Stimulated activated CD4-positive, alpha-beta T cell treated with anti-CD3 and anti-CD28 coated beads, Interleukin-15, amount 100 ng/mL, for 48 hours (primary cell): ENCODE results near the gene POLN.
"Not testable (repeated sequence)": the region's sequence is repeated elsewhere in the genome, so short reads cannot be mapped to it uniquely, and the experiment has no call there.

Experiments used
- DNase-seq, 2 donors: peaks; one replicate each; pipeline ENCODE4 v3.0.0-alpha.2; 2020; ENCODE audit warnings: low read depth in 2 of 2

Gene POLN

GRCh38 chr4:2251795-2252529 is 10.0 kb upstream of the POLN start:
- DNase-seq, result no peak

GRCh38 chr4:2251073-2251794 is 9.3 kb upstream of the POLN start:
- DNase-seq, result no peak

- DNase-seq, result no peak
These were observed 8.6 kb upstream of the POLN start for GRCh38 chr4:2250357-2251072.

GRCh38 chr4:2249526-2250356 is 7.8 kb upstream of the POLN start:
- no peak for DNase-seq

DNA sequence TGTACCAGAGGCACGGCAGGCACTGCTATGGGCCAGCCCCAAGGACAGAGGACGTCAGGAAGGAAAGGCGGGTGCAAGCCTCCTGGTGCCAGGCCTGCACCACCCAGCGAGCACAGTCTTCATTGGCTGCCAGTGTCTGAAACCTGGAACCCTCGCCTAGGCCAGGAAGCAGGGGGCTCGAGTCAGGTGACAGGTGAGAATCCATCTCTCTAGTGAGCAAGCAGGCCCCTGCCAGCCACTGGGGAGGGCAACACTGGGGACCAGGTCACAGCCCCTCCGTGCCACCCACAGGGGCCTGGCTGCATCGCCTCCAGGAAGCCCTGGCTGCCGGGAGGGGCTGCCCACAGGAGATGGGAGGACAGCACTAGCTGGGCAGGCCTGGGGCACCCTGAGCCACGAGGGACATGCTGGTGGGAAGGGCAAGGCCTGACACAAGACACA is 6.9 kb upstream of the POLN start:
- DNase-seq, result no peak

- DNase-seq, result no peak
These were observed 6.3 kb upstream of the POLN start for GRCh38 chr4:2248044-2248780.

DNA sequence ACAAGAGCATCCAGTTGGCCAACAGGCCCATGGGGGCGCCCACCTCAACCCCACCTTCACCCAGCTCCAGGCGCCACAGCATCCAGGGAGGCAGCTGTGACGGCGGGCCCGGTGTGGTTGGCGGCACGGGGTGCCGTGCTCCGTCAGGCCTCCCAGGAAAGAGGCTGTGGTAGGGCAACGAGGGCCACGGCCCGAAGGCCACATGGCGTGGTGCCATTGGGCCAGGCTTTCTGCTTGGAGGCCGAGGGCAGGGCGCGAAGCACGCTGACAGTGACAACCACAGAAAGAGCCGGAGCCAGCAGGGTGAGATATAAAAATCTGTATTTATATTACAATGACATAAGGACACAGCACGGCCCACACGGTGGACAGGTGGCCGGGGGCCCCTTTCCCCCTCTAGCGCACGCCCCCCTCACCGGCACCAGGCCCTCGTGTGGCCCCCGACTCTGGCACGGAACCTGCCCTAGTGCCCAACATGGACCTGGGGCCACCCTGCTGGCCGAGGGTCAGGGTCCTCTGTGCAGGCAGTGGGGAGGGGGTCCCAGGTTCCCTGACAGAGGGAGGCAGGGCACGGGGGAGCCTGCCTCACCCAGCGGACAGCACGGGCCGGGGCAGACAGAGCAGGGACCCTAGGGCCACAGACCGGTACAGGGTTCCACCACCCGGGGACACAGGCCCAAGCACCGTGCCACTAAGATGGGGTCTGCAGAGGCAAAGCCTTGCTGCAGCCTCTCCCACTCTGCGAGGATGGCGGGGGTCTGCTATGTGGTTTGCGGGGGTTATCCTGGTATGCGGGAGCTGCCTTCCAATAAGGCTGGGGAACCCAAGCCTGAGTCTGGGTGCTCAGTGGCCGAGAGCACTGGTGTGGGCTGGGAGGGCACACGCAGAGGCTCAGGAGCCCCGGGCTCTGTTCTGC is 5.5 kb upstream of the POLN start:
- DNase-seq, result no peak

DNA sequence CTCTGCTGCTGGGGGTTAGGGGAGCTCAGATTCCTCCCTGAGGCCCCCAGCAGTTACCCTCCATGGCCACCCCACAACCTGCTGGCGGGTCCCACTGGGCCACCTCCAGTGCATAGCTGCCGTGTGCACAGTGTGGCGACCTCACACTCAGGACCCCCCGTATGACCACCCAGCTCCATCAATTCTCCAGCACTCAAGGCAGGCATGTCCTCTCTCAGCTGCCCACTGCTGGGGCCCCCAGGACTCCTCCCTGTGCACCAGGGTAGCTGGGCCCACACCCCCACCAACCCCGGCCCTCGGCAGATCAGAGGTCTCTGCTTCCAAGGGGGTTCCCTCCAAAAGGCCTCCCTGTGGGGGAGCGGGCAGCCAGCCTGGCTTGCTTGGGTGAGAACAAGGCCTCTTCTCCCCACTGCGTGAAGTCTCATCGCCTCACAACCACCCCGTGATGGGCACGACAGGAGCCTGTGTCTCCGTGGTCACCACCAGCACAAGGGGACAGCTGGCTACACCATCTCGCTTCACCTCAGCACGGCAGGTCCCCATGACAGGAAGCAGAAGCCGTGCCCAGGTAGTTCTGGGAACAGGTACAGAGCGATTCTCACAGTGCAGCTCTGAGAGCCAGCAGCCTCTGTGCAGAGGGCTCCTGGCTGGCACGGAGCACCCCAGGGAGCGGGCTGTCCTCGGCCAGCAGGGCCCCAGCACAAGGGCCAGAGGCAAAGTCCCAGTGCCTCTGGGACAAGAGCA is 4.6 kb upstream of the POLN start:
- no peak for DNase-seq

DNA sequence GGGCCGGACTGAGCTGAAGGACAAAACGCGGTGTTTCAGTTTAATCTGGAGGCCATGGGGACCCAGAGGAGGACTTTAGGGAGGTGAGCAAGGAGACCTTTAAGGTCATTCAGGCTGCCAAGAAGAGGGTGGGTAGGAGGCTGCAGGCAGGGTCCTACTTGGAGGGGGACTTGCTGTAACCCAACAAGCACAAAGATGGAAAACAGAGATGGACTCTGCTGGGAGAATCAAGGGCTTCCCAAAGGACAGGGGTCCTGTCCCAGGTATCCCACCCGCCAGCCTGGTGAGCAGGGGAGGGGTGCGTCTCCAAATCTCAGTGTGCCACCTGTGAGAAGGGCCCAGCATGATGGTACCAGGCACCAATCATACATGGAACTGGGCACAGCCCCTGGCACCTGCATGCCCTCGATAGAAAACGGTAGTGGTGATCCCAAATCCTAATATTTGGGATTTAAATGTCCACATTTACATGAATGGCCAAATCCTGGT is 3.9 kb upstream of the POLN start:
- no peak for DNase-seq

GRCh38 chr4:2245057-2245786 is 3.3 kb upstream of the POLN start:
- DNase-seq, result no peak

- DNase-seq, result no peak
These were observed 1.9 kb upstream of the POLN start for GRCh38 chr4:2243681-2244380.

GRCh38 chr4:2241003-2241402 is 918 bp downstream of the POLN start:
- DNase-seq, result no peak

DNA sequence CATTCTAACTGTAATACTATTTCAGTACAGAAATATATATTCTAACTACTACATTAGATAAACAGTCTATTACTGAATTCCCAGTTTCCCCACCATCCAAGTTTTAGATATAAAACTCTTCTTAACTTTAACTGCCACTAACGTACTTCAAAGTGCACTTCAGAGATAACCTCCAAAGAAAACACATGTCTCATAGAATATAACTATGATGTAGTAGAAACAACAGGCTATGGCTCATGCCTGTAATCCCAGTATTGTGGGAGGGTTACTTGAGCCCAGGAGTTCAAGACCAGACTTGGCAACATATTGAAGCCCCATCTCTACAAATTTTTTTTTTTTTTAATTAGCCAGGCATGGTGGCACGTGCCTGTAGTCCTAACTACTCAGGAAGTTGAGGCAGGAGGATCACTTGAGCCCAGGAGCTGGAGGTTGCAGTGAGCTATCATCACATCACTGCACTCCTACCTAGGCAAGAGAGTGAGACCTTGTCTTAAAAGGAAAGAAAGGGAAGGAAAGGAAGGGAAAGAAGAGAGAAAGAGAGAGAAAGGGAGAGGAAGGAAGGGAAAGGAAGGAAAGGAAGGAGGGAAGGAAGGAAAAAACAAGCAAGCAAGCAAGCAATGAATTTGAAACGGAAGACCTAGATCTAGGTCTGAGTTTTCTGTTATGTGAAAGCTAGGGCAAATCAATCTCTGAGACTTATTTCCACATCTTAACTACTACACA is 4.8 kb downstream of the POLN start:
- no peak for DNase-seq

- no peak for DNase-seq
These were observed 10.8 kb downstream of the POLN start for GRCh38 chr4:2231082-2231481.

DNA sequence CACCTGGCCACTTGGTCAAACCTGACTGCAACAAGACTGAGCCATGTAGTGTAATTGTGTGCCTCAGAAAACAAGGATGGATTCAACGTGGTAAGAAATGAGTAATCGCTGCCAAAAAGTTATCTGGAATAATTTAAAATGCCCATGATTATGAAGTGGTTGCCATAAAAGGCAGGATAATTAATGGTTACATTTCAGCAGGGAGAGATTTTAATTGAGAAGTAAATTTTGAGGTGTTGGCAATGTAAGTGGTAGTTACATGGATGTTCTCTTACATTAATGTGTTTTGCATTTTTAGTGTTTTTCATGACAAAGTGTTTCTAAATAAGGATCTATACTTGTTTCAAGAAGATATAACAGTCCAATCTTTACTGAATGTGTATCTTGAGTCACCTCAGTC is 15.7 kb downstream of the POLN start:
- no peak for DNase-seq

DNA sequence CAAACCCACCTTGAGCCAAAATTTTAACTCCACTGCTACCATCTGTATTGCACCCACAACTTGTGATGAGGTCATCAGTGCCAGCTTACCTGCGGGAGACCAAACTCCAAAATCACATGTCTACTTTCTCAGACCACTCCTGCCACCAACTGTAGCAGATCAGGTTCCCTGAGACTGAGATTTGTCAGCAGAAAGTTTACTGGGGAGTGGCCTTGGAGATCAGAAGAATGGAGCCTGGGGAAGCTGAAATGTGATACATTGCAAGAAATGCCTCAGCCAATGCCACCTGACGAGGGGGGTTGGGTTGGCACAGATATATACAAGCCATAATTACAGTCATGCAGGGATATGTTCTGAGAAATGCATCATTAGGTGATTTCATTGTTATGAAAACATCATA is 19.1 kb downstream of the POLN start:
- DNase-seq, result no peak

- DNase-seq, result not testable (repeated sequence)
These were observed 20.5 kb downstream of the POLN start for GRCh38 chr4:2221378-2221777.
